ENCODE measurements around the gene OSM. TPM values are rescaled to one million over a fixed set of nuclear protein-coding genes. Genes with fewer than 3 reads are reported as not detected.
A peak's percentile ranks its signal among the peaks of the same experiment; 100 is the strongest.

OSM gene
- total RNA-seq, 1 experiment from 2014 or later = not detected

- peak overlapping the region; percentile 85 for H3K27ac ChIP-seq (ENCODE audit: low read depth, low read length)
- H2AFZ ChIP-seq (ENCODE audit: low read depth, low read length, poor library complexity, severe bottlenecking) = no peak overlapping the region
- ATAC-seq (no peak), DNase-seq (ENCODE audit: low read depth, low spot score) (no peak)
- ChIA-PET POLR2A (interaction anchor here (1.1 to 1.2 kb wide), 2 partner anchors 13 to 37 kb away, joined by 3 read pairs; no protein-coding TSS in a partner anchor), CTCF (no interaction called here), RAD21 (ENCODE audit: low non-redundant PET in 1 of 2, low total read pairs in 2 of 2, uncharacterized antibody in 2 of 2, unreplicated experiment in 2 of 2) (interaction anchor here in 1 of 2 experiments (1.4 kb wide), 1 partner anchor 31 kb away, joined by 3 read pairs; no protein-coding TSS in a partner anchor)
- no TSS peak for BruUV-seq (replicated peaks)
- intact Hi-C loops (cut with micrococcal nuclease) = no loop called here
- no peak overlapping the region for H3K4me3 ChIP-seq (replicated peaks in 1 of 2; ENCODE audit: low read depth in 1 of 2, low read length in 2 of 2)
- H4K20me1 ChIP-seq (ENCODE audit: insufficient read depth) = no peaks in the 10 kb centered on the region
- H3K9me2 ChIP-seq (ENCODE audit: insufficient read depth) = no peaks in the 10 kb centered on the region
- peaks cover 58% of the 10 kb centered on the region; the same call in 1 of the 2 replicates for H3K79me2 ChIP-seq (ENCODE audit: insufficient read depth, low read length)
- no peak overlapping the region for H3K4me2 ChIP-seq (ENCODE audit: low read length)
- H3K4me1 ChIP-seq (ENCODE audit: control insufficient read depth in 1 of 2, insufficient read depth in 2 of 2, low read length in 2 of 2) = peaks cover 46 to 100% of the 10 kb centered on the region in 2 experiments
- TF ChIP-seq MAX (IDR thresholded peaks at IDR 0.05) = no peak
- TF ChIP-seq REST (IDR thresholded peaks at IDR 0.05; ENCODE audit: low read depth) = no peak
- TF ChIP-seq EZH2 (IDR thresholded peaks at IDR 0.05) = no peak
- TF ChIP-seq RAD21 (IDR thresholded peaks at IDR 0.05; ENCODE audit: low read depth) = no peak
- TF ChIP-seq POLR2AphosphoS5 (IDR thresholded peaks at IDR 0.05; ENCODE audit: low read depth, low read length) = no peak
- TF ChIP-seq FOSL1 (IDR thresholded peaks at IDR 0.05; ENCODE audit: low read depth) = no peak
- TF ChIP-seq EZH2phosphoT487 (IDR thresholded peaks at IDR 0.05; ENCODE audit: borderline replicate concordance) = no peak
- TF ChIP-seq POLR2A (IDR thresholded peaks at IDR 0.05; ENCODE audit: borderline replicate concordance, extremely low read depth, insufficient read depth, insufficient read length) = no peak
- no peak for TF ChIP-seq ZNF274 (IDR thresholded peaks at IDR 0.05; ENCODE audit: low read depth, low read length)
- TF ChIP-seq ATF3 (IDR thresholded peaks at IDR 0.05) = no peak
- no peak for TF ChIP-seq CBX3 (IDR thresholded peaks at IDR 0.05; ENCODE audit: low read depth)
- no peak for TF ChIP-seq ZBTB33 (IDR thresholded peaks at IDR 0.05; ENCODE audit: extremely low read depth, insufficient replicate concordance, low read length)
- TF ChIP-seq SP1 (IDR thresholded peaks at IDR 0.05; ENCODE audit: low read depth) = no peak
- TF ChIP-seq TCF7L2 (IDR thresholded peaks at IDR 0.05; ENCODE audit: borderline replicate concordance, extremely low read depth, insufficient read depth, insufficient read length) = no peak
- TF ChIP-seq CTCF (IDR thresholded peaks at IDR 0.05 in 2 of 3, conservative IDR thresholded peaks at IDR 0.05 in 1 of 3; ENCODE audit: borderline replicate concordance in 1 of 3, insufficient read depth in 1 of 3, low read depth in 2 of 3, low read length in 2 of 3) = no peak
- TF ChIP-seq SIN3A (IDR thresholded peaks at IDR 0.05; ENCODE audit: low read depth) = no peak
- TF ChIP-seq SRF (IDR thresholded peaks at IDR 0.05; ENCODE audit: low read depth) = no peak
- TF ChIP-seq YY1 (IDR thresholded peaks at IDR 0.05; ENCODE audit: extremely low read depth, insufficient replicate concordance, low read depth, low read length) = no peak
- H3K9me3 ChIP-seq (ENCODE audit: control insufficient read depth in 1 of 2, insufficient read depth in 1 of 2, low read depth in 1 of 2, low read length in 2 of 2) = no peaks in the 10 kb centered on the region
- H3K9ac ChIP-seq (ENCODE audit: low read length) = no peak overlapping the region
- peaks cover 4 to 36% of the 10 kb centered on the region in 2 experiments; a peak in 3 of 4 replicates for H3K36me3 ChIP-seq (ENCODE audit: control insufficient read depth in 1 of 2, insufficient read depth in 2 of 2, low read length in 2 of 2)
- H3K27me3 ChIP-seq (ENCODE audit: insufficient read depth, low read length) = no peaks in the 10 kb centered on the region
These were observed 22.6 kb downstream of the OSM start for GRCh38 chr22:30244066-30244465.

All from HCT116 (cell line).